ENCODE data around the gene C16orf92.
"Not testable (repeated sequence)": the region's sequence is repeated elsewhere in the genome, so short reads cannot be mapped to it uniquely, and the experiment has no call there.

Gene C16orf92

GRCh38 chr16:30005341-30006094, 17.5 kb upstream of the C16orf92 start:
- DNase-seq: no peak

GRCh38 chr16:30006095-30006473, 16.9 kb upstream of the C16orf92 start:
- DNase-seq: no peak

GRCh38 chr16:30006659-30007377, 16.2 kb upstream of the C16orf92 start:
- no peak for DNase-seq

GRCh38 chr16:30007378-30007895, 15.6 kb upstream of the C16orf92 start:
- DNase-seq: no peak

- no peak for DNase-seq
These were observed 13.7 kb upstream of the C16orf92 start for GRCh38 chr16:30009085-30009862.

- DNase-seq: no peak
These were observed 12.8 kb upstream of the C16orf92 start for GRCh38 chr16:30009990-30010843.

- no peak for DNase-seq
These were observed 11.9 kb upstream of the C16orf92 start, which contains the start of gene DOC2A for GRCh38 chr16:30010844-30011713. DOC2A (minus strand) TSS chr16:30011027; CDS start chr16:30010222, 805 bp downstream.

GRCh38 chr16:30011714-30012504, 11.1 kb upstream of the C16orf92 start:
- no peak for DNase-seq

- not testable (repeated sequence) for DNase-seq
These were observed 10.4 kb upstream of the C16orf92 start for GRCh38 chr16:30012598-30012997.

- DNase-seq: not testable (repeated sequence)
These were observed 7.5 kb upstream of the C16orf92 start for GRCh38 chr16:30015450-30015849.

GRCh38 chr16:30016555-30017276, 6.3 kb upstream of the C16orf92 start:
- no peak for DNase-seq

- no peak for DNase-seq
These were observed 5.7 kb upstream of the C16orf92 start for GRCh38 chr16:30017277-30017656.

GRCh38 chr16:30017937-30018336, 5.1 kb upstream of the C16orf92 start:
- not testable (repeated sequence) for DNase-seq

- no peak for DNase-seq
These were observed 4.3 kb upstream of the C16orf92 start for GRCh38 chr16:30018731-30019158.

GRCh38 chr16:30023586-30023985, 588 bp downstream of the C16orf92 start:
- DNase-seq: no peak

- no peak for DNase-seq
These were observed 1.5 kb downstream of the C16orf92 start for GRCh38 chr16:30024451-30024850.

GRCh38 chr16:30025156-30025555, 2.2 kb downstream of the C16orf92 start:
- no peak for DNase-seq

GRCh38 chr16:30025574-30025973, 2.6 kb downstream of the C16orf92 start:
- no peak for DNase-seq

GRCh38 chr16:30026449-30026848, 3.5 kb downstream of the C16orf92 start:
- no peak for DNase-seq
